ENCODE results near the gene L1CAM. TPM values are rescaled to one million over a fixed set of nuclear protein-coding genes. Genes with fewer than 3 reads are reported as not detected.

Gene L1CAM
- total and polyA plus RNA-seq, 12 donors: 1.1 to 5.6 (median 2.7) TPM

DNA sequence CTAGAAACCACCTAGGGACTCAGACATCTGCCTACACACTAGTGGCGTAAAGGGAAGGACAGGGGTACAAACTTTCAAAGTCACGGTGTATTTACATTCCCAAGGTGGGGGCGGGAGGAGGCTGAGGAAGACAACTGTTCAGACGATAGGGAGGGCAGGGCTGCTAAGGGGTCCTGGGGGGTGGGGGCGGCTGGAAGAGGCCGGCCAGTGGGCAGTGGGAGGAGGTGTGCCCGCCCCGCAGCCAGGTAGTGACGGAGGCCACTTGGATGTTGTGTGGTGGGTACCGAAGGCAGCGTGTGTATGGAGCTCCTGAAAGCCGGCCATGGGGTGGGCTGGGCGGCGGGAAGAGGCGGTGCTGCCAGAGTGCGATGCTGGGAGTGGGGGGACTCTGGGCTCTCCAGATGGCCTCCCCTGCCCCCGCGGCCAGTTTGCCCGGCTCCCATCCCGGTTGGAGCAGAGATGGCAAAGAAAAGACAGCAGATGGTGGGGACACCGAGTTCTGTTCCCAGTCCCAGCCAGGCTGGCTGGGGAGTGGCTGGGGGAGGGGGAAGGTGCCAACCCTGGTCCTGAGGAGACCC, 24.2 kb downstream of the L1CAM start:
- ATAC-seq (no peak), DNase-seq (no peak)
- H3K36me3 ChIP-seq: no peaks in the 10 kb centered on the region
- WGBS, 2 donors: 68 to 82% methylated on average over 18 to 21 of the region's 21 CpGs
- H3K27ac ChIP-seq: no peak overlapping the region
- TF ChIP-seq, protein P1, sequence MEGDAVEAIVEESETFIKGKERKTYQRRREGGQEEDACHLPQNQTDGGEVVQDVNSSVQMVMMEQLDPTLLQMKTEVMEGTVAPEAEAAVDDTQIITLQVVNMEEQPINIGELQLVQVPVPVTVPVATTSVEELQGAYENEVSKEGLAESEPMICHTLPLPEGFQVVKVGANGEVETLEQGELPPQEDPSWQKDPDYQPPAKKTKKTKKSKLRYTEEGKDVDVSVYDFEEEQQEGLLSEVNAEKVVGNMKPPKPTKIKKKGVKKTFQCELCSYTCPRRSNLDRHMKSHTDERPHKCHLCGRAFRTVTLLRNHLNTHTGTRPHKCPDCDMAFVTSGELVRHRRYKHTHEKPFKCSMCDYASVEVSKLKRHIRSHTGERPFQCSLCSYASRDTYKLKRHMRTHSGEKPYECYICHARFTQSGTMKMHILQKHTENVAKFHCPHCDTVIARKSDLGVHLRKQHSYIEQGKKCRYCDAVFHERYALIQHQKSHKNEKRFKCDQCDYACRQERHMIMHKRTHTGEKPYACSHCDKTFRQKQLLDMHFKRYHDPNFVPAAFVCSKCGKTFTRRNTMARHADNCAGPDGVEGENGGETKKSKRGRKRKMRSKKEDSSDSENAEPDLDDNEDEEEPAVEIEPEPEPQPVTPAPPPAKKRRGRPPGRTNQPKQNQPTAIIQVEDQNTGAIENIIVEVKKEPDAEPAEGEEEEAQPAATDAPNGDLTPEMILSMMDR (IDR thresholded peaks at IDR 0.05): no peak
- no peaks in the 10 kb centered on the region for H3K9me3 ChIP-seq
- H3K4me1 ChIP-seq: no peaks in the 10 kb centered on the region
- H3K27me3 ChIP-seq: peaks cover 0 to 60% (median 0%) of the 10 kb centered on the region in 7 donors
- H3K4me3 ChIP-seq: no peak overlapping the region
- intact Hi-C loops (cut with DNase I): no loop called here

DNA sequence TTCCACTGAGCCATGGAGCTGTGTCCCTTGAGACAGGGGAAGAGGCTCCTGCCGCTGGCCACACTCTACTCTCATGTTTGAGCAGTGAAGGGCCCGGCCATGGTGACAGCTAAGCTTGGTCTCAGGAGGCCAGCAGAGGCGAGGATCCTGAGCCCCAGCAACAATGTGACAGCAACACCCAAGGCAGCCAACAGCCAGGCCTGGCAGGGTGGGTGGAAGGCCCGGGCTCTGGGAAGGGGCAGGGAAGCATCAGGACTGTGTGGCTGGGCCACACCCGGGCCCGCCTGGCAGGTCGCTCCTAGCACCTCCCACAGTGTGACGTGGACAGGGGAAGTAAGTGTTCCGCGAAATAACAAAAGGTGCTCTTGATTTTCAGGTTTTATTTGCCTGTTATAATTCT, 24.8 kb downstream of the L1CAM start:
- Histone ChIP-seq H3K36me3 (no peaks in the 10 kb centered on the region), H3K27me3 (peaks cover 0 to 62% (median 0%) of the 10 kb centered on the region in 7 donors), H3K4me1 (no peaks in the 10 kb centered on the region), H3K27ac (no peak overlapping the region), H3K4me3 (no peak overlapping the region), H3K9me3 (no peaks in the 10 kb centered on the region)
- 77 to 85% methylated on average over 8 to 10 of the region's 10 CpGs for WGBS, 2 donors
- no peak for DNase-seq
- TF ChIP-seq, protein P1 (IDR thresholded peaks at IDR 0.05): no peak
- intact Hi-C loops (cut with DNase I): no loop called here
- no peak for ATAC-seq

DNA sequence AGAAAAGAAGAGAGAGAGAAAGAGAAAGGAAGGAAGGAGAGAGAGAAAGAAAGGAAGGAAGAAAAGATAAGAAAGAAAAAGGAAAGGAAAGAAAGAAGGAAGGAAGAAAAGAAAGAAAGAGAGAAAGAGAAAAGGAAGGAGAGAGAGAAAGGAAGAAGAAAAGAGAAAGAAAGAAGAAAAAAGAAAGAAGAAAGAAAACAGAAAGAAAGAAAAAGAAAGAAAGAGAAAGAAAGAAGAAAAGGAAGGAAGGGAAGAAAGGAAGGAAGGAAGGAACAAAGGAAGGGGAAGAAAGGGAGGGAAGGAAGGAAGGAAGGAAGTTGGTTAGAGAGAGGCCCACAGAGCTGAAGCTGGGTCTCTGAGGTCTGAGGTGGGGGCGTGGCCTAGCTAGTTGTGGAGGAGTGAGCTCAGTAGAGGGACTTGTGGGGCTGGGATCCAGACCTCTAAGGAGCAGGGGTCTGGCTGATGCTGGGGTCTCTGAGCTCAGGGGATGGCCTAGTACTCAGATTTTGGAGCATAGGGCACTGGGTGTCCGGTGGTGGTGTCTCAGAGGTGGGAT, 28.5 kb downstream of the L1CAM start:
- no peak for ATAC-seq
- intact Hi-C loops (cut with DNase I): no loop called here
- TF ChIP-seq, protein P1 (IDR thresholded peaks at IDR 0.05): no peak
- Histone ChIP-seq H3K36me3 (no peaks in the 10 kb centered on the region), H3K4me1 (no peaks in the 10 kb centered on the region), H3K4me3 (no peak overlapping the region), H3K27ac (no peak overlapping the region), H3K9me3 (no peaks in the 10 kb centered on the region), H3K27me3 (peaks cover 0 to 71% (median 0%) of the 10 kb centered on the region in 7 donors)
- WGBS, 2 donors: 76 to 78% methylated on average over 2 of the region's 2 CpGs
- DNase-seq: no peak

DNA sequence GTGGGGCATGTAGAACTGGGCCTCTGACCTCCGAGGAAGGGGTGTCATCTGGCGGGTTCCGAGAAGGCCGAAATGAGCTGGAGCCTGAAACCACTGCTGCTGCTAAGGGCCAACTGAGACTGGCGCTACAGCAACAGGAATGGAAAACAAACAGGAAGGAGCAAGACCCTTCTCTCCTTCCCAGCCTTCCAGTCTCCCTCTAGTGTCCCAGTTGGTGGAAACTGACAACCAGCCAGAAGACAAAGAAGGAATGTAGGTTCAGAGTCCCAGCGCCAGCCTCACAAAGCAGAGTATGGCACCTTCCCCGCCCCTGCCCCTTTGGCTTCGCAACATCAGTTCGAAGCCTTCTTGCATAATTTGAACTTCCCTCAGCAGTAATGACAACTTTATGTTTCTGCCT, 31.3 kb downstream of the L1CAM start:
- intact Hi-C loops (cut with DNase I): no loop called here
- 76 to 85% methylated on average over 9 of the region's 9 CpGs for WGBS, 2 donors
- no peak overlapping the region for H3K27ac ChIP-seq
- H3K27me3 ChIP-seq: peaks cover 0 to 89% (median 0%) of the 10 kb centered on the region in 7 donors
- DNase-seq (no peak), ATAC-seq (no peak)
- no peaks in the 10 kb centered on the region for H3K36me3 ChIP-seq
- no peak overlapping the region for H3K4me3 ChIP-seq
- H3K4me1 ChIP-seq: no peaks in the 10 kb centered on the region
- TF ChIP-seq, protein P1 (IDR thresholded peaks at IDR 0.05): no peak
- H3K9me3 ChIP-seq: no peaks in the 10 kb centered on the region

Data from heart right ventricle (tissue), 16 donors.